ENCODE measurements around the gene DHX9. TPM values are rescaled to one million over a fixed set of nuclear protein-coding genes. Genes with fewer than 3 reads are reported as not detected.
A peak's percentile ranks its signal among the peaks of the same experiment; 100 is the strongest.

DHX9 gene
- polyA plus RNA-seq, 1 donor from 2014 or later = 193 TPM

DNA sequence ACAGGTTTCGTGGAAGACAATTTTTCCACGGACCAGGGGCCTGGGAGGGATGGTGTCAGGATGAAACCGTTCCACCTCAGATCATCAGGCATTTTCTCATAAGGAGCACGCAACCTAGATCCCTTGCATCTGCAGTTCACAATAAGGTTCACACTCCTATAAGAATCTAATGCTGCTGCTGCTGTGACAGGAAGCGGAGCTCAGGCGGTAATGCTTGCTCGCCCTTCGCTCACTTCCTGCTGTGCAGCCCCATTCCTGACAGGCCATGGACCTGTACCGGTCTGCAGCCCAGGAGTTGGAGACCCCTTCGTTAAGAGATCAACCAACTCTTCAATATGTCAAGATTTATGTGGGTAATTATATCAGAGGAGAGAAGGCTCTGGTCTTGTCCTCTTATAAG lies 3.3 kb upstream of the DHX9 start:
- no peak overlapping the region for H3K4me3 ChIP-seq (ENCODE audit: low read length)
- no peak overlapping the region for H3K4me2 ChIP-seq (ENCODE audit: low read length)
- H3K27ac ChIP-seq (ENCODE audit: low read length) = no peak overlapping the region
- H3K36me3 ChIP-seq (ENCODE audit: insufficient read depth, low read length) = no peaks in the 10 kb centered on the region
- H3K9me2 ChIP-seq (ENCODE audit: insufficient read depth, low read length) = no peaks in the 10 kb centered on the region
- peaks cover 5% of the 10 kb centered on the region for H3K79me2 ChIP-seq (replicated peaks; ENCODE audit: insufficient read depth, low read length)
- no peak overlapping the region for H2AFZ ChIP-seq (ENCODE audit: low read depth, low read length)
- H3F3A ChIP-seq (ENCODE audit: insufficient read depth, low read length, poor library complexity, severe bottlenecking) = no peaks in the 10 kb centered on the region
- H3K27me3 ChIP-seq (ENCODE audit: insufficient read depth, low read depth, low read length) = no peaks in the 10 kb centered on the region
- H4K20me1 ChIP-seq (ENCODE audit: insufficient read depth) = peaks cover 11% of the 10 kb centered on the region
- H3K9ac ChIP-seq (ENCODE audit: low read length) = no peak overlapping the region
- no peak for TF ChIP-seq MXI1 (conservative IDR thresholded peaks at IDR 0.05; ENCODE audit: poor library complexity, severe bottlenecking)
- no peak for TF ChIP-seq EZH2 (IDR thresholded peaks at IDR 0.05; ENCODE audit: borderline replicate concordance, insufficient read depth, low read length, poor library complexity, severe bottlenecking)
- TF ChIP-seq POLR2AphosphoS5 (IDR thresholded peaks at IDR 0.05) = no peak
- no peak for TF ChIP-seq RAD21 (conservative IDR thresholded peaks at IDR 0.05)
- H3K9me3 ChIP-seq (ENCODE audit: low read length) = no peaks in the 10 kb centered on the region

DNA sequence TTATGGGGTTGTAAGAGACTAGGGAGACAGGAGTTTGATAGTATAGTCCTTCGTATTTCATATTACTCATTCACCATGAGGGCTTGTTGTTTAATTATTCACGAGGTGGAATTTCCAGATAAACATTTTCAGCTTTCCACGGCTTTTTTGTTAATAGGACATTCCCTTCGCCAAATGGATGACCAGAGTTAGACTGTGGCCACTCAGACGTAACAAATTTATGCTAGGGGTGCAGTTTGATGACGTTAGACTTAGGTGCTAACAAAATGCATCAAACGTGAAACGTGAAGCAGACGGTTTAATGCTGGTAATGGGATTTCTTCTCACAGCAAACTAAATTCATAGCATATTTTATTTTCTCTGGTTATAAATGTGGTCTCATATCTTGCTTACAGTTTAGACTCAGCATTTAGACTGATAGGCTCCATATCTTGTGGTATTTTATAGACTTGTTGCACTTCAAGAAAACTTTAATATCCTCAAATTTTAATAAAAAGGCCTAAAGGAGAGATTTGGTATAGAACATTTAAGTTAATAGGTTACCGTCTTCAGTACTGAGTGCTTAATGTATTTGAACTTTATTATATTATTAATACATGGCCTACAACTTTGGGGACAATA lies 2.3 kb downstream of the DHX9 start:
- Histone ChIP-seq H3K9me2 (ENCODE audit: insufficient read depth, low read length) (no peaks in the 10 kb centered on the region), H3K27ac (ENCODE audit: low read length) (no peak overlapping the region), H2AFZ (ENCODE audit: low read depth, low read length) (no peak overlapping the region), H3K79me2 (replicated peaks; ENCODE audit: insufficient read depth, low read length) (peaks cover 62% of the 10 kb centered on the region), H3K4me3 (ENCODE audit: low read length) (peak overlapping the region; percentile 87), H3K9ac (ENCODE audit: low read length) (no peak overlapping the region), H3K4me2 (ENCODE audit: low read length) (peak overlapping the region; percentile 76), H3K9me3 (ENCODE audit: low read length) (no peaks in the 10 kb centered on the region), H3K36me3 (ENCODE audit: insufficient read depth, low read length) (peaks cover 3% of the 10 kb centered on the region), H3F3A (ENCODE audit: insufficient read depth, low read length, poor library complexity, severe bottlenecking) (no peaks in the 10 kb centered on the region), H3K27me3 (ENCODE audit: insufficient read depth, low read depth, low read length) (no peaks in the 10 kb centered on the region), H4K20me1 (ENCODE audit: insufficient read depth) (peaks cover 57% of the 10 kb centered on the region)
- TF ChIP-seq POLR2AphosphoS5 (IDR thresholded peaks at IDR 0.05) (no peak), EZH2 (IDR thresholded peaks at IDR 0.05; ENCODE audit: borderline replicate concordance, insufficient read depth, low read length, poor library complexity, severe bottlenecking) (no peak), MXI1 (conservative IDR thresholded peaks at IDR 0.05; ENCODE audit: poor library complexity, severe bottlenecking) (no peak), EP300 (conservative IDR thresholded peaks at IDR 0.05; ENCODE audit: poor library complexity, severe bottlenecking) (no peak), SMC3 (conservative IDR thresholded peaks at IDR 0.05; ENCODE audit: poor library complexity) (no peak), RAD21 (conservative IDR thresholded peaks at IDR 0.05) (no peak), TAF1 (IDR thresholded peaks at IDR 0.05; ENCODE audit: low read depth) (no peak)
- TF ChIP-seq, protein P1, sequence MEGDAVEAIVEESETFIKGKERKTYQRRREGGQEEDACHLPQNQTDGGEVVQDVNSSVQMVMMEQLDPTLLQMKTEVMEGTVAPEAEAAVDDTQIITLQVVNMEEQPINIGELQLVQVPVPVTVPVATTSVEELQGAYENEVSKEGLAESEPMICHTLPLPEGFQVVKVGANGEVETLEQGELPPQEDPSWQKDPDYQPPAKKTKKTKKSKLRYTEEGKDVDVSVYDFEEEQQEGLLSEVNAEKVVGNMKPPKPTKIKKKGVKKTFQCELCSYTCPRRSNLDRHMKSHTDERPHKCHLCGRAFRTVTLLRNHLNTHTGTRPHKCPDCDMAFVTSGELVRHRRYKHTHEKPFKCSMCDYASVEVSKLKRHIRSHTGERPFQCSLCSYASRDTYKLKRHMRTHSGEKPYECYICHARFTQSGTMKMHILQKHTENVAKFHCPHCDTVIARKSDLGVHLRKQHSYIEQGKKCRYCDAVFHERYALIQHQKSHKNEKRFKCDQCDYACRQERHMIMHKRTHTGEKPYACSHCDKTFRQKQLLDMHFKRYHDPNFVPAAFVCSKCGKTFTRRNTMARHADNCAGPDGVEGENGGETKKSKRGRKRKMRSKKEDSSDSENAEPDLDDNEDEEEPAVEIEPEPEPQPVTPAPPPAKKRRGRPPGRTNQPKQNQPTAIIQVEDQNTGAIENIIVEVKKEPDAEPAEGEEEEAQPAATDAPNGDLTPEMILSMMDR (IDR thresholded peaks at IDR 0.05; ENCODE audit: poor library complexity, severe bottlenecking) = no peak
- TF ChIP-seq, protein P2, sequence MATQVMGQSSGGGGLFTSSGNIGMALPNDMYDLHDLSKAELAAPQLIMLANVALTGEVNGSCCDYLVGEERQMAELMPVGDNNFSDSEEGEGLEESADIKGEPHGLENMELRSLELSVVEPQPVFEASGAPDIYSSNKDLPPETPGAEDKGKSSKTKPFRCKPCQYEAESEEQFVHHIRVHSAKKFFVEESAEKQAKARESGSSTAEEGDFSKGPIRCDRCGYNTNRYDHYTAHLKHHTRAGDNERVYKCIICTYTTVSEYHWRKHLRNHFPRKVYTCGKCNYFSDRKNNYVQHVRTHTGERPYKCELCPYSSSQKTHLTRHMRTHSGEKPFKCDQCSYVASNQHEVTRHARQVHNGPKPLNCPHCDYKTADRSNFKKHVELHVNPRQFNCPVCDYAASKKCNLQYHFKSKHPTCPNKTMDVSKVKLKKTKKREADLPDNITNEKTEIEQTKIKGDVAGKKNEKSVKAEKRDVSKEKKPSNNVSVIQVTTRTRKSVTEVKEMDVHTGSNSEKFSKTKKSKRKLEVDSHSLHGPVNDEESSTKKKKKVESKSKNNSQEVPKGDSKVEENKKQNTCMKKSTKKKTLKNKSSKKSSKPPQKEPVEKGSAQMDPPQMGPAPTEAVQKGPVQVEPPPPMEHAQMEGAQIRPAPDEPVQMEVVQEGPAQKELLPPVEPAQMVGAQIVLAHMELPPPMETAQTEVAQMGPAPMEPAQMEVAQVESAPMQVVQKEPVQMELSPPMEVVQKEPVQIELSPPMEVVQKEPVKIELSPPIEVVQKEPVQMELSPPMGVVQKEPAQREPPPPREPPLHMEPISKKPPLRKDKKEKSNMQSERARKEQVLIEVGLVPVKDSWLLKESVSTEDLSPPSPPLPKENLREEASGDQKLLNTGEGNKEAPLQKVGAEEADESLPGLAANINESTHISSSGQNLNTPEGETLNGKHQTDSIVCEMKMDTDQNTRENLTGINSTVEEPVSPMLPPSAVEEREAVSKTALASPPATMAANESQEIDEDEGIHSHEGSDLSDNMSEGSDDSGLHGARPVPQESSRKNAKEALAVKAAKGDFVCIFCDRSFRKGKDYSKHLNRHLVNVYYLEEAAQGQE (IDR thresholded peaks at IDR 0.05; ENCODE audit: borderline replicate concordance) = no peak
